Ovary (tissue), 9 donors: Measurements from ENCODE around the gene C6orf15. TPM values are rescaled to one million over a fixed set of nuclear protein-coding genes. Genes with fewer than 3 reads are reported as not detected.

Experiments used
- DNase-seq, 5 donors: peaks; one replicate each; pipeline ENCODE4 v3.0.0-alpha.2; 2019 to 2020
- H3K27ac ChIP-seq, 2 donors: fragments of 200-600 bp; one replicate each; pipeline versions ENCODE4 v1.5.1 to v1.8.0; 2019 to 2022
- H3K27me3 ChIP-seq: fragments of 200-600 bp; one replicate; pipeline ENCODE4 v1.8.0; 2022
- H3K36me3 ChIP-seq: fragments of 200-600 bp; sonication (generic); one replicate; pipeline ENCODE4 v1.5.1; 2019
- H3K4me1 ChIP-seq: one replicate; pipeline ENCODE4 v1.8.1; 2013; ENCODE audit warnings: mild to moderate bottlenecking, moderate library complexity; ENCODE audit not compliant: insufficient read depth
- H3K4me3 ChIP-seq: fragments of 200-600 bp; sonication (generic); one replicate; pipeline ENCODE4 v1.5.1; 2017
- H3K9me3 ChIP-seq, 2 donors: fragments of 200-600 bp in 1 of 2; sonication (generic) in 1 of 2; one replicate each; pipeline versions ENCODE4 v1.5.1 to v1.8.1; 2013 to 2019; ENCODE audit warnings: mild to moderate bottlenecking in 1 of 2, moderate library complexity in 1 of 2
- EP300 ChIP-seq: sonication (generic); formaldehyde crosslinking; IDR thresholded peaks from one replicate; pipeline ENCODE4 v1.6.1; 2017; ENCODE audit warnings: antibody characterized with exemption
- POLR2A ChIP-seq: fragments of 450-650 bp; IDR thresholded peaks from one replicate; pipeline ENCODE4 v1.6.1; 2017; ENCODE audit warnings: antibody characterized with exemption, mild to moderate bottlenecking, moderate library complexity
- WGBS, 3 donors: extraction: QIAGEN DNeasy Blood & Tissue Kit in 1 of 3; methylation state at CpG; one replicate each; pipeline versions ENCODE4 v1.1.5 to v1.1.7; 2013 to 2017; 5-methylcytosine and 5-hydroxymethylcytosine counted together
- intact Hi-C, 4 donors: fragments of 100-400 bp; cut with DNase I; formaldehyde crosslinking; loops; one replicate each; pipeline versions ENCODE4 v1.11.0 to v1.15.1; 2022 to 2023
- polyA plus RNA-seq, 2 donors: library from polyadenylated mRNA; stranded (reverse); fragments of 200-250 nt in 1 of 2; fragments of 350-450 nt in 1 of 2; fragmentation: Illumina TruSeq in 1 of 2; extraction: RNeasy Lipid Tissue Mini Kit (QIAGEN cat#74804) in 1 of 2; gene quantifications; one replicate each; pipeline ENCODE4 v1.2.3, GENCODE V29; 2013 to 2014
- total RNA-seq, 7 donors: library from RNA; depleted of rRNA in 2 of 7; stranded (reverse); fragments of >200 nt in 2 of 7; fragmentation: NEBNext Ultra II Directional in 3 of 7; extraction: Animal tissue kit (Norgen Biotek cat#: 25700) in 3 of 7; gene quantifications; one replicate each; pipeline versions ENCODE4 v1.1.0 to v1.2.4, GENCODE V29; 2016 to 2023
- TF ChIP-seq, protein P1 (sequence below), 3 donors: fragments of 450-650 bp in 2 of 3; fragments of 200-600 bp in 1 of 3; IDR thresholded peaks; one replicate each; pipeline versions ENCODE4 v1.5.1 to v1.8.0; 2016 to 2022; ENCODE audit warnings: antibody characterized with exemption in 3 of 3, mild to moderate bottlenecking in 1 of 3
- donor health status: DM: no; HTN: no; CAD: no; lungs with moderate emphysema.
- donor health status: DM: no; HTN: no; CAD: no.
- donor health status: Bipolar disorder and iron deficiency.
- donor health status: DM: yes; HTN: yes; CAD: no.
- donor health status: DM: no; HTN: no; CAD: no.
- donor health status: DM: yes; HTN: yes; CAD: no.

The C6orf15 gene
- total and polyA plus RNA-seq, 9 donors = not detected

DNA sequence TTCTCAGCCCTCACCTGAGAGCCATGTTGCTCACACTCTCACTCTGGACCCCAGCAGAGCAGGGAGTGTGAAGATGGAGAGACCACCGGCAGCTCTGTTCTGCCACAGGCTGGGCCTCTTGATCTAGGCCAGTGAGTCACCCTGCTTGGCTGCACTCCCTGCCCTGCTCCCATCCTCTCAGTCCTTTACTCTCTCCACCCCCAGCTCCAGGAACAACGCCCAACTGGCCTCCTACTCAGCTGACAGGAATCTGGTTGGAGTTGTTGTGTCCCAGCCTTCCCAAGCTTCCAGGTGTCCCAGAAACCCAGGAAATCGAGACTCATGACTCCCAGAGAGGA lies 2.1 kb upstream of the C6orf15 start, which contains the start of gene PSORS1C1:
PSORS1C1 (plus strand) TSS at position 260 of the 338 bp plus-strand sequence. CDS start 14,833 bp downstream, outside the sequence.
- peak; percentile 70 to 88 (median 86) for DNase-seq
- Histone ChIP-seq H3K4me3 (peak within 1 kb of the TSS; percentile 24), H3K36me3 (no peaks in the 10 kb centered on the region), H3K27ac (peak within 1 kb of the TSS in 1 of 2 donors; percentile 0), H3K27me3 (no peaks in the 10 kb centered on the region), H3K4me1 (peaks cover 5% of the 10 kb centered on the region), H3K9me3 (no peaks in the 10 kb centered on the region)
- TF ChIP-seq, protein P1, sequence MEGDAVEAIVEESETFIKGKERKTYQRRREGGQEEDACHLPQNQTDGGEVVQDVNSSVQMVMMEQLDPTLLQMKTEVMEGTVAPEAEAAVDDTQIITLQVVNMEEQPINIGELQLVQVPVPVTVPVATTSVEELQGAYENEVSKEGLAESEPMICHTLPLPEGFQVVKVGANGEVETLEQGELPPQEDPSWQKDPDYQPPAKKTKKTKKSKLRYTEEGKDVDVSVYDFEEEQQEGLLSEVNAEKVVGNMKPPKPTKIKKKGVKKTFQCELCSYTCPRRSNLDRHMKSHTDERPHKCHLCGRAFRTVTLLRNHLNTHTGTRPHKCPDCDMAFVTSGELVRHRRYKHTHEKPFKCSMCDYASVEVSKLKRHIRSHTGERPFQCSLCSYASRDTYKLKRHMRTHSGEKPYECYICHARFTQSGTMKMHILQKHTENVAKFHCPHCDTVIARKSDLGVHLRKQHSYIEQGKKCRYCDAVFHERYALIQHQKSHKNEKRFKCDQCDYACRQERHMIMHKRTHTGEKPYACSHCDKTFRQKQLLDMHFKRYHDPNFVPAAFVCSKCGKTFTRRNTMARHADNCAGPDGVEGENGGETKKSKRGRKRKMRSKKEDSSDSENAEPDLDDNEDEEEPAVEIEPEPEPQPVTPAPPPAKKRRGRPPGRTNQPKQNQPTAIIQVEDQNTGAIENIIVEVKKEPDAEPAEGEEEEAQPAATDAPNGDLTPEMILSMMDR (IDR thresholded peaks at IDR 0.05) = no peak
- TF ChIP-seq POLR2A (no peak), EP300 (no peak)
- intact Hi-C loops = no loop called here
- WGBS, 3 donors = 2 to 11% (median 6%) methylated on average over 3 of the region's 3 CpGs

DNA sequence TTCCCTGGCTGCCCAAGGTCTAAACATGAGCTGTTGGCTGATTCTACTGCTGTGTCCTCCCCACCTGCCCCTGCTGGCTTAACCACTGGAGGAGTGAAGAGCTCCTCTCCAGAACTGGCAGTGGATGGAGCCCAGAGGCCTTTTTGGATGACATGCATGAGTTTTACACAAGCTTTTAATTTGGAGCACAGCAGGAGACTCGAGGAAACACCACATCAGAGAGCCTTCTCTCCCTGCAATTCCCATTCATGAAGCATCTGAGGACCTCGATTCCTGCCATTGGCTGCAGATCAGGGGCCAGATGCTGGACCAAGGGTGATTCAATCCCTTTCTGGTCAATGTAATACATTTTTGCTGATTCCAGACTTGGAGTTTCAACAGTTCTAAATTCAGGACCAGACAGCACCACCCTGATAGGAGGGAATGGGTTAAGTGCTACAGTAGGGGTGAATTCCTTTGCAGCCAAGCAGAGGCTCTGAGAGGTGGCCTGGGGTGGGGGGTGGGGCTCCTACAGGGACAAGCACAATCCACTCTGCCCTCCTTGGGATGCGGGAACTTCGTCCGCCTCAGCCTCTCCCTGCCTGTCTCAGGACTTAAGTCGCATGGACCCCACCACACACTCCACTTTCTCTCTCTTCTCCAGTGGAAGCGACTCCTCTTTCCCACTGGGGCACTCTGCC lies 1.6 kb upstream of the C6orf15 start:
- TF ChIP-seq, protein P1 (IDR thresholded peaks at IDR 0.05) = no peak
- TF ChIP-seq EP300 (no peak), POLR2A (no peak)
- no peaks in the 10 kb centered on the region for H3K9me3 ChIP-seq
- H3K4me1 ChIP-seq = peaks cover 5% of the 10 kb centered on the region
- peak overlapping the region in 1 of 2 donors; percentile 0 for H3K27ac ChIP-seq
- DNase-seq = no peak
- WGBS, 3 donors = 51 to 80% (median 80%) methylated on average over 7 of the region's 7 CpGs
- H3K27me3 ChIP-seq = no peaks in the 10 kb centered on the region
- intact Hi-C loops = no loop called here
- no peak overlapping the region for H3K4me3 ChIP-seq
- H3K36me3 ChIP-seq = no peaks in the 10 kb centered on the region

DNA sequence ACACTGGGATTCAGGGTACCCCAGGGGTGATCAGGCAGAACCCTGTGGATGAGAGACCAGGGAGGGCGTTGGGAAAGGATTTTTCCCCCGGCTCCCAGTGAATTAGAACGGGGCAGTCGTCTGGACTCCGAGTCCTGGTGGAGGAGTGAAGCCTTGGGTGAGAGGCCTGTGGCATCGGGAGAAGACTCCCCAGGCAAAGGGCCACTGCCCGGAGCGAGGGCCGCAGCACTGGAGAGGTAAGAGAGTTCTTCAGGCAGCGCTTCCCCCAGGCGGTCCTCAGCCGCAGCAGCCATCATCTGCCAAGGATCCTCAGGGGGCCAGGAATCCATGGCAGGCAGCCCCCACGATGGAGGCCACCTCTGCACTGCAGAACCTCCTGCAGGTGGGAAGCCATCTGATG lies 663 bp downstream of the C6orf15 start:
- H3K27ac ChIP-seq = no peak overlapping the region
- no peak overlapping the region for H3K4me3 ChIP-seq
- no peaks in the 10 kb centered on the region for H3K27me3 ChIP-seq
- TF ChIP-seq EP300 (no peak), POLR2A (no peak)
- TF ChIP-seq, protein P1 (IDR thresholded peaks at IDR 0.05) = no peak
- H3K36me3 ChIP-seq = no peaks in the 10 kb centered on the region
- no peak for DNase-seq
- no peaks in the 10 kb centered on the region for H3K9me3 ChIP-seq
- H3K4me1 ChIP-seq = peaks cover 5% of the 10 kb centered on the region
- intact Hi-C loops = no loop called here
- 86 to 89% (median 87%) methylated on average over 13 of the region's 13 CpGs for WGBS, 3 donors

DNA sequence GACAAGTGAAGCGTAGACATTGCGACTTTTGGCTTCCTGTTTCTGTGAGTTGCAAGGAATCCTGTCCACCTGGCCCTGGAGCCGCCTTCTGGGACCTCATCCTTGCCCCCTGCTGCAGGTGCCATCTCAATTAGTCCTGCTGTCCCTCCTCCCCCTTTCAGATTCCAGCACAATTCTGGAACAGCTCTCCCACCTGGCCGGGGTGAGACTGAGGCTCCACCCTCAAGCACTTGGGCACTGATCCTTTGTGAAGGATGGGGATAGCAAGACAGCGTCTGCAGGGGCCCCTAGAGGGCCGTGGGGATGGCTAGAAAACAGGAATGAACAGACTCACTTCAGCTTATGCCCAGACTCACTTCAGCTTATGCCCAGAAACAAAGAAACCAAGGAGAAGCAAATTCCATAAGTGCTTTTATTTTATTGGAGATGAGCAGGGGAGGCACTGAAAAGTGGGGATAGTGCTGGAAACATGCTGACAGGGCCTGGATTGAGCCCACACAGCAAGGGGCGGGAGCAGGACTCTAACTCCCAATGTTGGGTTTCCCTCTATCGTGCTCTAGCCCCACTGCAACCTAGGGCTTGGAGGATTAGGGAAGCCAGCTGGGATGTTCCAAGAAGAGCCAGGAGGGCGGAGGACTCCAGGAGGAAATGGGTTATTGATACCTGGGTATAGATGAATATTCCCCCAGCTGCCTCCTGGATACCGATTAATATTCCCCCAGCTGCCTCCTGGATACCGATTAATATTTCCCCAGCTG lies 1.4 kb downstream of the C6orf15 start:
- Histone ChIP-seq H3K4me3 (no peak overlapping the region), H3K36me3 (no peaks in the 10 kb centered on the region), H3K9me3 (no peaks in the 10 kb centered on the region), H3K27ac (no peak overlapping the region), H3K4me1 (peaks cover 3% of the 10 kb centered on the region), H3K27me3 (no peaks in the 10 kb centered on the region)
- no peak for TF ChIP-seq EP300
- no peak for TF ChIP-seq POLR2A
- TF ChIP-seq, protein P1 (IDR thresholded peaks at IDR 0.05) = no peak
- DNase-seq = no peak
- WGBS, 3 donors = 66 to 74% (median 67%) methylated on average over 11 of the region's 11 CpGs
- intact Hi-C loops = no loop called here
